ENCODE results near the gene ADGRD2. TPM values are rescaled to one million over a fixed set of nuclear protein-coding genes. Genes with fewer than 3 reads are reported as not detected.

ADGRD2 gene
- total RNA-seq, 1 experiment from 2014 or later, result not detected

DNA sequence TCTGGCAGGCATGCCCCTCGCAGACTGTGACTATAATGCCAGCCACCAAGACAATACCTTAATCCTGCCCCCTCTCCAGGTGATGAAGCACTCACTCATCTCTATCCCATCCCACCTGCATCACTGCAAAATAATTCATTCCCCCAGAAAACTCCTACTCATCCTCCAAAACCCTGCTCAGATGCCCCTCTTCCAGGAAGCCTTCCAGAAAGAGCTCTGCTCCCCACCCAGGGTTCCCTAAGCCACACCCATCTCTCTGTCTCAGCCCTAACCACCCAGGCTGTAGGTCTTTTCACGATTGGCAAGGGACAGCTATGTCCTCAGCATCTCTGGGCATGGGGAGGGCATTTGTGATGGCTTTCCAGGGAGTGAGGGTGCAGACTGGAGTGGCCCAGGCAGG is 39.8 kb downstream of the ADGRD2 start:
- no peaks in the 10 kb centered on the region for H3K4me1 ChIP-seq (ENCODE audit: insufficient read depth, low read length, poor library complexity, severe bottlenecking)
- BruUV-seq (replicated peaks), result no TSS peak
- H3K9me3 ChIP-seq (ENCODE audit: low read depth, low read length, poor library complexity, severe bottlenecking), result no peaks in the 10 kb centered on the region
- ChIA-PET POLR2A (ENCODE audit: low non-redundant PET) (interaction anchor here (0.6 kb wide), 1 partner anchor 369 kb away, joined by 3 read pairs; no protein-coding TSS in a partner anchor), CTCF (no interaction called here)
- no peaks in the 10 kb centered on the region for H3K36me3 ChIP-seq (ENCODE audit: insufficient read depth, low read length, poor library complexity, severe bottlenecking)
- intact Hi-C loops (cut with micrococcal nuclease; ENCODE audit: unreplicated experiment), result no loop called here
- TF ChIP-seq, protein P1, sequence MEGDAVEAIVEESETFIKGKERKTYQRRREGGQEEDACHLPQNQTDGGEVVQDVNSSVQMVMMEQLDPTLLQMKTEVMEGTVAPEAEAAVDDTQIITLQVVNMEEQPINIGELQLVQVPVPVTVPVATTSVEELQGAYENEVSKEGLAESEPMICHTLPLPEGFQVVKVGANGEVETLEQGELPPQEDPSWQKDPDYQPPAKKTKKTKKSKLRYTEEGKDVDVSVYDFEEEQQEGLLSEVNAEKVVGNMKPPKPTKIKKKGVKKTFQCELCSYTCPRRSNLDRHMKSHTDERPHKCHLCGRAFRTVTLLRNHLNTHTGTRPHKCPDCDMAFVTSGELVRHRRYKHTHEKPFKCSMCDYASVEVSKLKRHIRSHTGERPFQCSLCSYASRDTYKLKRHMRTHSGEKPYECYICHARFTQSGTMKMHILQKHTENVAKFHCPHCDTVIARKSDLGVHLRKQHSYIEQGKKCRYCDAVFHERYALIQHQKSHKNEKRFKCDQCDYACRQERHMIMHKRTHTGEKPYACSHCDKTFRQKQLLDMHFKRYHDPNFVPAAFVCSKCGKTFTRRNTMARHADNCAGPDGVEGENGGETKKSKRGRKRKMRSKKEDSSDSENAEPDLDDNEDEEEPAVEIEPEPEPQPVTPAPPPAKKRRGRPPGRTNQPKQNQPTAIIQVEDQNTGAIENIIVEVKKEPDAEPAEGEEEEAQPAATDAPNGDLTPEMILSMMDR (conservative IDR thresholded peaks at IDR 0.05; ENCODE audit: low read depth, low read length), result no peak
- no peak for TF ChIP-seq EZH2 (IDR thresholded peaks at IDR 0.05; ENCODE audit: borderline replicate concordance, low read depth, low read length, poor library complexity, severe bottlenecking)
- DNase-seq (ENCODE audit: low spot score), result no peak
- no peak overlapping the region for H3K4me3 ChIP-seq (ENCODE audit: low read depth, low read length, poor library complexity, severe bottlenecking)
- H3K27me3 ChIP-seq (replicated peaks; ENCODE audit: insufficient read depth, low read depth, low read length, poor library complexity), result peaks cover 10% of the 10 kb centered on the region
- H3K27ac ChIP-seq (ENCODE audit: low read depth, low read length, poor library complexity, severe bottlenecking), result no peak overlapping the region

DNA sequence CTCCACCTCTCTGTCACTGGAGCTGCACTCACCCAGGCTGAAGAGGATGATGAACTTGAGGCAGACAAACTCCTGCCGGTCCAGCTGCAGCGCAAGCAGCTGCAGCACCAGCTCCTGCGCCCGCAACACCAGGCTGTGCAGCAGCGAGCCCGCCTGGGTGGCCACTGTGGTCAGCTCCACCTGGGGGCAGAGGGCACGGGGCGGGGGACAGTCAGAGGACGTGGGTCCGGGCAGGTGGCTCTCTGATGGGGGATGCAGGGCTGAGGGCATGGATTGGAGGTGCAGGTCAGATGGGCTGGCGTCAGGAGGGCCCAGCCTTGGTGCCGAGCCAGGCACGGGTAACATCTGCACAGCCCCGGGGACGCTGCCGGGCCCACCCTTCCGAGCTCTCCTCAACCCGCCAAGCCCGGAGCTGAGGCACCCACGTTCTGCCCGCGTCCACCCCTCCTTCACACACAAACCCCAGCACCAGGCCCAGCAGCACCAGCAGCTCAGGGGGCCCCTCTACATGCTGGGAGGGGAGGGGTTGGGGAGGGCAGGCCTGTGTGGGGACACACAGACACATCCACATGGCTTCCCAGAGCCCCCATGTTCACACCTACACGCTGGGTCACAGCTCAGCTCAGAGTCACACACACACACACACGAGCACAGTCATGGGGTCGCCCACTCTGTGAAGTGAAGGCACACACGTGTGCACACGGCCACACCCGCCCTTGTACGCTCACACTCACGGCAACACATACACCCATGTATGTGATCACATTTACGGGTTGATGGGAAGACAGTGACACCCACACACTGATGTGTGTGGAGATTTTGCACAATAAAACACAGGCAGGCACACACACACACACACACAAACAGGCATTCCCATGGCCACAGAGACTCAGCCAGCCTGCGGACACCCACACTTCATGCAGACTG is 41.1 kb downstream of the ADGRD2 start:
- no TSS peak for BruUV-seq (replicated peaks)

DNA sequence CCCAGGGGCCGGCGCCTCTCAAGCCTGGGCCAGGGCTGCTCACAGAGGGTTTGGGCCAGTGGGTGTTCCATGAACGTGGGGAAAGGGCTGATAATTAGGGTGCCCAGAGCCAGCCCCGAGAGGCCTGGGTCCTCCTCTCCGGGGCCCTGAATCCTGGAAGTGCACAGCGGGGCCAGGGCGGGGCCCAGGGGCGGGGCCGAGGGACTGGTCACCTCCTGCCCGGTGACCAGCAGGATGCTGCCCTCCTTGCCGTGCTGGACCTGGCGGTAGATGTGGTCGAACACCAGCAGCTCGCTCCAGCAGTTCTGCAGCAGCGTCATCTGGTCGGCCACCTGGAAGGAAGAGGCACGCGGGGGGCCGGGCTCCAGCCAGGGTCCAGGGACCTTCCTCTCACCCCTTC is 42.6 kb downstream of the ADGRD2 start:
- Histone ChIP-seq H3K4me1 (ENCODE audit: insufficient read depth, low read length, poor library complexity, severe bottlenecking) (no peaks in the 10 kb centered on the region), H3K4me3 (ENCODE audit: low read depth, low read length, poor library complexity, severe bottlenecking) (no peak overlapping the region), H3K9me3 (ENCODE audit: low read depth, low read length, poor library complexity, severe bottlenecking) (no peaks in the 10 kb centered on the region), H3K27me3 (replicated peaks; ENCODE audit: insufficient read depth, low read depth, low read length, poor library complexity) (no peaks in the 10 kb centered on the region), H3K36me3 (ENCODE audit: insufficient read depth, low read length, poor library complexity, severe bottlenecking) (no peaks in the 10 kb centered on the region), H3K27ac (ENCODE audit: low read depth, low read length, poor library complexity, severe bottlenecking) (no peak overlapping the region)
- intact Hi-C loops (cut with micrococcal nuclease; ENCODE audit: unreplicated experiment), result no loop called here
- no TSS peak for BruUV-seq (replicated peaks)
- ChIA-PET CTCF (no interaction called here), POLR2A (ENCODE audit: low non-redundant PET) (no interaction called here)
- TF ChIP-seq, protein P1 (conservative IDR thresholded peaks at IDR 0.05; ENCODE audit: low read depth, low read length), result no peak
- no peak for TF ChIP-seq EZH2 (IDR thresholded peaks at IDR 0.05; ENCODE audit: borderline replicate concordance, low read depth, low read length, poor library complexity, severe bottlenecking)
- no peak for DNase-seq (ENCODE audit: low spot score)

More for the DNA sequence above, 41.1 kb downstream of the ADGRD2 start:
- DNase-seq (ENCODE audit: low spot score), result no peak
- H3K27ac ChIP-seq (ENCODE audit: low read depth, low read length, poor library complexity, severe bottlenecking), result no peak overlapping the region
- TF ChIP-seq, protein P1 (conservative IDR thresholded peaks at IDR 0.05; ENCODE audit: low read depth, low read length), result no peak
- no peak for TF ChIP-seq EZH2 (IDR thresholded peaks at IDR 0.05; ENCODE audit: borderline replicate concordance, low read depth, low read length, poor library complexity, severe bottlenecking)
- ChIA-PET POLR2A (ENCODE audit: low non-redundant PET) (no interaction called here), CTCF (no interaction called here)
- no peaks in the 10 kb centered on the region for H3K9me3 ChIP-seq (ENCODE audit: low read depth, low read length, poor library complexity, severe bottlenecking)
- peaks cover 9% of the 10 kb centered on the region for H3K27me3 ChIP-seq (replicated peaks; ENCODE audit: insufficient read depth, low read depth, low read length, poor library complexity)
- no peaks in the 10 kb centered on the region for H3K4me1 ChIP-seq (ENCODE audit: insufficient read depth, low read length, poor library complexity, severe bottlenecking)
- intact Hi-C loops (cut with micrococcal nuclease; ENCODE audit: unreplicated experiment), result no loop called here
- H3K4me3 ChIP-seq (ENCODE audit: low read depth, low read length, poor library complexity, severe bottlenecking), result no peak overlapping the region
- no peaks in the 10 kb centered on the region for H3K36me3 ChIP-seq (ENCODE audit: insufficient read depth, low read length, poor library complexity, severe bottlenecking)

Measured in A673 (cell line).